OCI-LY7 (cell line): Measurements from ENCODE around the gene CGNL1.

ENCODE experiments used
- EZH2phosphoT487 ChIP-seq: fragments of 200-600 bp; sonication (generic); IDR thresholded peaks from 2 replicates; pipeline ENCODE4 v1.6.1; 2018; ENCODE audit warnings: low read depth, borderline replicate concordance, mild to moderate bottlenecking, mixed run types, antibody characterized with exemption, low read length, moderate library complexity, mixed read lengths
- TF ChIP-seq, protein P1 (sequence below): fragments of 200-600 bp; sonication (generic); conservative IDR thresholded peaks from 2 replicates; pipeline ENCODE4 v1.5.1; 2014; ENCODE audit warnings: mild to moderate bottlenecking, antibody characterized with exemption, low read length, moderate library complexity, mixed read lengths

DNA sequence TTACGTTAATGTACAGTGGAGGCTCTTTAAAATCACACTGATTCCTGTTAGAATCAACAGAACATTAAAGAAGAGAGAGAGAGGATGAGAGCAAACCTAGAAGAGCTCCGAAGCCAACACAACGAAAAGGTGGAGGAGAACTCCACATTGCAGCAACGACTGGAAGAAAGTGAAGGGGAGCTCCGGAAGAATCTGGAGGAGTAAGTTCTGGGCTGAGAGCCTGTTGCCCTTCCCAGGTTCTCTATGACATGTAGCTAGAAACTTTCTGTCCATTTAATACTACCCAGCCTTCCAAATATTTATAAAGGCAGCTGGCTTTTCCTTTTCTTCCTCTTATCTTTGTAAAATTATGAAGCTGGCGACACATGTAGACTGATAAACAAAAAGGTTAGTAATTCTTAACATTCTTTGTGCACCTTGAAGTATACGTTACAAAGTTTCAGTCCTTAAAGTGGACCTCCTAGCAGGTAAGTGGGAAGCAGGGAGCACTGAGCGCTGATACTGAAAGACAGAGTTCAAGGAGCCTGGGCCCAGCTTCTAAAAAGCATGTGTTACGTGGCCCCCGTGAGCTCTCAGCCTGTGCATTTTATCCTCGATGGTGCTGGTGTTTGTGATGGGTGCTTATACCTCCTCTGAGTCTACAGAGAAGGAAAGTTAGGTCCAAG, 75.9 kb downstream of the CGNL1 start:
- TF ChIP-seq, protein P1, sequence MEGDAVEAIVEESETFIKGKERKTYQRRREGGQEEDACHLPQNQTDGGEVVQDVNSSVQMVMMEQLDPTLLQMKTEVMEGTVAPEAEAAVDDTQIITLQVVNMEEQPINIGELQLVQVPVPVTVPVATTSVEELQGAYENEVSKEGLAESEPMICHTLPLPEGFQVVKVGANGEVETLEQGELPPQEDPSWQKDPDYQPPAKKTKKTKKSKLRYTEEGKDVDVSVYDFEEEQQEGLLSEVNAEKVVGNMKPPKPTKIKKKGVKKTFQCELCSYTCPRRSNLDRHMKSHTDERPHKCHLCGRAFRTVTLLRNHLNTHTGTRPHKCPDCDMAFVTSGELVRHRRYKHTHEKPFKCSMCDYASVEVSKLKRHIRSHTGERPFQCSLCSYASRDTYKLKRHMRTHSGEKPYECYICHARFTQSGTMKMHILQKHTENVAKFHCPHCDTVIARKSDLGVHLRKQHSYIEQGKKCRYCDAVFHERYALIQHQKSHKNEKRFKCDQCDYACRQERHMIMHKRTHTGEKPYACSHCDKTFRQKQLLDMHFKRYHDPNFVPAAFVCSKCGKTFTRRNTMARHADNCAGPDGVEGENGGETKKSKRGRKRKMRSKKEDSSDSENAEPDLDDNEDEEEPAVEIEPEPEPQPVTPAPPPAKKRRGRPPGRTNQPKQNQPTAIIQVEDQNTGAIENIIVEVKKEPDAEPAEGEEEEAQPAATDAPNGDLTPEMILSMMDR = no peak
- TF ChIP-seq EZH2phosphoT487 = no peak
